ENCODE data around the gene ACSF3.

- TF ChIP-seq CTCF (IDR thresholded peaks at IDR 0.05): no peak
- TF ChIP-seq POLR2A (IDR thresholded peaks at IDR 0.05): no peak
These were observed 38.3 kb upstream of the ACSF3 start for GRCh38 chr16:89055313-89055712.

Data from breast epithelium (tissue), 3 donors.